HG02763 (cell line): ENCODE data around the gene AQP3.
"Not testable (repeated sequence)": the region's sequence is repeated elsewhere in the genome, so short reads cannot be mapped to it uniquely, and the experiment has no call there.

Experiments used
- ATAC-seq: cut with Tn5 transposase; IDR thresholded peaks from one replicate; pipeline ENCODE4 v1.9.1; 2021; ENCODE audit warnings: mild to moderate bottlenecking, moderate library complexity; ENCODE audit not compliant: unreplicated experiment

Gene AQP3

GRCh38 chr9:33446946-33447798, at the start of gene AQP3:
Gene AQP3 (minus strand): TSS chr9:33447593. CDS start chr9:33447530, 63 bp downstream.
- peak; percentile 33 for ATAC-seq

DNA sequence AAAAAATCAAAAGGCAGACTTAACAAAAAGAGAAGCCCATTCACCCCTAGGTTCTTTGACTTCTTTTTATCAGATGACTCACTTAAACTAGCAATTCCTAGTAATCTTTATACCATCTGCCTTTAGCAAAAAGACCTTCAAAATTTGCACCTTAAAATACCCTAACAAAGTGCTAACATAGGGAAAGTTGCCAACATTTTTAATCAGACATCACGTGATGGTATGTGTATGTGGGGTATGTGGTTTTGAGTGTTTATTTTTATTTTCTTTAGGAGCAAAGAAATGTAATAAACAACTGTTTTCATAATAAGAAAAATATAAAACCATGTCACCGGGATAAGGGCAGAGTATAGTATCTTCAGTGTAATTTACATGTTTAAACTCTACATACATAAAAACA, 46.4 kb upstream of the AQP3 start:
- not testable (repeated sequence) for ATAC-seq

DNA sequence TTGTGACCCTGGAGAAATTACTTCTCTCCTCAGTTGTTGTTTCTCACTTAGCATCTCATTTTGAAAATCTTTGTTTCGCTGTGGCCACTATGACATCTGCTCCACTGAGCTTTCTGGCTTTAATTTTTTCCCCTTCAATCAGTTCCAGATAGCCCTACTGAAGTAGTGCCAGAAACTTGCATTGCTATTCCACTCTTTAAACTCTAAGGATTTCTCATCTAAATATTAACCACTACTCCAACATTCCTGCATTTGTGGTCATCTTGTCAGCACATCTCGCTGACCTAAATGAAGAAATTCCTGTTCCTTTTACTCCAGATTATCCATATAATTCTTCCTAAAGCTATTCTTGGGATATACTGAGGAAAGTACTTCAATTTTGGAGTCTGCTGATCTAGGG, 41.7 kb upstream of the AQP3 start:
- no peak for ATAC-seq

GRCh38 chr9:33485312-33485711, 37.9 kb upstream of the AQP3 start:
- not testable (repeated sequence) for ATAC-seq

DNA sequence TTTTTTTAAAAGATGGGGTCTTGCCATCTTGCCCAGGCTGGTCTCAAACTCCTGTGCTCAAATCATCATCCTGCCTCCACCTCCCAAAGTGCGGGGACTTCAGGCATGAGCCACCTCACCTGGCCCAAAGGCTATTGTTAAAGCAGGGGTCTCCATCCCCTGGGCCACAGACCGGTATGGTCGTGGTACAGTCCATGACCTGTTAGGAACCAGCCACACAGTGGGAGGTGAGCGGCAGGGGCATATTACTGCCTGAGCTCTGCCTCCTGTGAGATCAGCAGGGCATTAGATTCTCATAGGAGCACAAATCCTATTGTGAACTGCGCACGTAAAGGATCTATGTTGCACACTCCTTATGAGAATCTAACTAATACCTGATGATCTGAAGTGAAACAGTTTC, 33.6 kb upstream of the AQP3 start:
- ATAC-seq = no peak

- no peak for ATAC-seq
Observed at GRCh38 chr9:33480106-33480505, 32.7 kb upstream of the AQP3 start.

- ATAC-seq = no peak
Observed at GRCh38 chr9:33476503-33476902, 29.1 kb upstream of the AQP3 start.

DNA sequence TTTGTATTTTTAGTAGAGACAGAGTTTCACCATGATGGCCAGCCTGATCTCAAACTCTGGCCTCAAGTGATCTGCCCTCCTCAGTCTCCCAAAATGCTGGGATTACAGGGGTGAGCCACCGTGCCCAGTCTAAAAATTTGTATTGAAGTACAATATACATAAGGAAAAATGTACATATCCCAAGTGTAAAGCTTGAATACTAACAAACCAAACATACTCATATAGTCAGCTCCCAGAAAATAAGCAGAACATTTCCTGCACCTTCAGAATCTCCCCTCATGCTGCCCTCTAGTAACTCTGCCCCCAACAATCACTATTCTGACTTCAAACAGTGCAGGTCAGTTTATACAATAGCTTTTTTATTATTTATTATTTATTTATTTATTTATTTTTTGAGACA, 28.0 kb upstream of the AQP3 start:
- ATAC-seq = no peak

- ATAC-seq = peak; percentile 99
Observed at GRCh38 chr9:33473643-33474352, 26.4 kb upstream of the AQP3 start, which contains the start of gene NOL6. Gene NOL6 (minus strand): TSS chr9:33473924. CDS start chr9:33473842, 82 bp downstream.

GRCh38 chr9:33472881-33473615, 25.7 kb upstream of the AQP3 start:
- ATAC-seq = no peak

DNA sequence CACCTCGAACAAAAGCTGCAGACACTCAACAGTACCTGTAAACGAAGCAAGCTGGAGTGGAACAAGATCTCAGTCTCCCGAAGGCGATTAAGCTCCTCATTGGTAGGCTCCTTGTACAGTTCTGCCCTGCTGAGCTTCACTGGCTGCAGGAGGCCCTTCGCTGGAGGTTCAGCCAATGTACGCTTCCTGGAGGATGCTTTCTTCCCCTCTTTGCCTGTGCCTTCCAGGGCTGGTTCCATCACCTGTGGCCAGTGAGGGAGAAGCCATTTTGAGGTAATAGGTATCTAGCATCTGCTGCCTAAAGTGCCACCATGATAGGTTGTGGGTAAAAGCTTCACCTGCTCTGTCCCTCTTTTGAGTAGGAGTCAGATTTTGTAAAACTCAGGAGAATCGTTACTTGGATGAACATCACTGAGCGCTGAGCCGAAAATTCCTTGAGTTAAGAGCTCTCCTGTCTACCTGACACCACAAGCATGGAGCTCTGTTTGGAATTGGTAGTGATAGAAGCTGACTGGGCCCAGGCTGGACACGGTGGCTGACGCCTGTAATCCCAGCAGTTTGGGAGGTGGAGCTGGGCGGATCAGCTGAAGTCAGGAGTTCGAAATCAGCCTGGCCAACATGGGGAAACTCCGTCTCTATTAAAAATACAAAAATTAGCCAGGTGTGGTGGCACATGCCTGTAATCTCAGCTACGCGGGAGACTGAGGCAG, 24.9 kb upstream of the AQP3 start:
- ATAC-seq = no peak

- no peak for ATAC-seq
Observed at GRCh38 chr9:33471361-33471760, 24.0 kb upstream of the AQP3 start.

DNA sequence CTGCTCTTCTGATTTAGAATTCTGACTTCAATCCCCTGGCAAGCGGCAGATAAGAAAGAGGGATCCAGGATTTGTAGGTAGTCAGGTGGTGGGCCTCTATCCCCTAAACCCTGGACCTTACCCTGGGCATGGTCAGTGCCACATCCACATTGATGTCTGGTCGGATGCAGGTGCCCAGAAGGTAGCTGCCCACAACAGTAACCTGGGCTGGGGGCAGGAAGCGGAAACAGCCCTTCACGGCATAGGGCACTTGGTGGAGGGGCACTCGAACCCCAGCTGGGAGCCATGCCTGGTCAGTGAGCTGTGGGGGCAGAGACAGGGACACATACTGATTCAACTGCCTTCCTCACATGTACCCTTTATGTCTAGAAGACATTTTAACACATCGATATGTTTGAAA, 22.5 kb upstream of the AQP3 start:
- ATAC-seq = no peak

- ATAC-seq = no peak
Observed at GRCh38 chr9:33468797-33469621, 21.6 kb upstream of the AQP3 start.

- ATAC-seq = no peak
Observed at GRCh38 chr9:33468215-33468730, 20.9 kb upstream of the AQP3 start.

- no peak for ATAC-seq
Observed at GRCh38 chr9:33467526-33467925, 20.1 kb upstream of the AQP3 start.

GRCh38 chr9:33466565-33467495, 19.4 kb upstream of the AQP3 start:
- ATAC-seq = no peak
